HCT116 (cell line): ENCODE measurements around the gene ERVW-1.

Source experiments
- CEBPB ChIP-seq: IDR thresholded peaks from 2 replicates; pipeline ENCODE4 v1.6.1; 2012; ENCODE audit warnings: low read depth
- CTCF ChIP-seq, 3 experiments: fragments of 200-600 bp in 1 of 3; sonication (generic) in 1 of 3; IDR thresholded peaks in 2 of 3; conservative IDR thresholded peaks in 1 of 3; 2 replicates each; pipeline ENCODE4 v1.5.1; 2012 to 2017; ENCODE audit warnings: low read depth in 2 of 3, low read length in 2 of 3, antibody characterized with exemption in 1 of 3, borderline replicate concordance in 1 of 3, control low read depth in 1 of 3, mild to moderate bottlenecking in 1 of 3, mixed read lengths in 1 of 3, mixed run types in 1 of 3, moderate library complexity in 1 of 3; ENCODE audit not compliant: insufficient read depth in 1 of 3
- POLR2A ChIP-seq: IDR thresholded peaks from 2 replicates; pipeline ENCODE4 v1.7.0; 2011; ENCODE audit warnings: borderline replicate concordance; ENCODE audit not compliant: insufficient read depth, insufficient read length; ENCODE audit errors: extremely low read depth
- POLR2AphosphoS5 ChIP-seq: IDR thresholded peaks from 2 replicates; pipeline ENCODE4 v1.6.1; 2011; ENCODE audit warnings: mild to moderate bottlenecking, low read depth, low read length, moderate library complexity
- RAD21 ChIP-seq: IDR thresholded peaks from 2 replicates; pipeline ENCODE4 v1.6.1; 2012; ENCODE audit warnings: low read depth, mild to moderate bottlenecking
- REST ChIP-seq: IDR thresholded peaks from 2 replicates; pipeline ENCODE4 v1.6.1; 2012; ENCODE audit warnings: low read depth
- SP1 ChIP-seq: IDR thresholded peaks from 2 replicates; pipeline ENCODE4 v1.6.1; 2012; ENCODE audit warnings: low read depth
- YY1 ChIP-seq: IDR thresholded peaks from 2 replicates; pipeline ENCODE4 v1.6.1; 2011; ENCODE audit warnings: low read length, low read depth, moderate library complexity, mild to moderate bottlenecking; ENCODE audit not compliant: insufficient replicate concordance; ENCODE audit errors: extremely low read depth
- ZNF274 ChIP-seq: fragments of 200-500 bp; sonication (Bioruptor generic); IDR thresholded peaks from 2 replicates; pipeline ENCODE4 v1.6.1; 2014; ENCODE audit warnings: mild to moderate bottlenecking, low read depth, low read length, inconsistent platforms
- TF ChIP-seq, protein P1 (sequence below): IDR thresholded peaks from 2 replicates; pipeline ENCODE4 v1.6.1; 2011; ENCODE audit warnings: mild to moderate bottlenecking, low read length, moderate library complexity; ENCODE audit not compliant: insufficient replicate concordance; ENCODE audit errors: extremely low read depth

- no peak for TF ChIP-seq ZNF274
- TF ChIP-seq REST = no peak
- no peak for TF ChIP-seq CTCF (IDR thresholded peaks at IDR 0.05 in 2 of 3, conservative IDR thresholded peaks at IDR 0.05 in 1 of 3; ENCODE audit: borderline replicate concordance in 1 of 3, insufficient read depth in 1 of 3, low read depth in 2 of 3, low read length in 2 of 3)
- TF ChIP-seq, protein P1, sequence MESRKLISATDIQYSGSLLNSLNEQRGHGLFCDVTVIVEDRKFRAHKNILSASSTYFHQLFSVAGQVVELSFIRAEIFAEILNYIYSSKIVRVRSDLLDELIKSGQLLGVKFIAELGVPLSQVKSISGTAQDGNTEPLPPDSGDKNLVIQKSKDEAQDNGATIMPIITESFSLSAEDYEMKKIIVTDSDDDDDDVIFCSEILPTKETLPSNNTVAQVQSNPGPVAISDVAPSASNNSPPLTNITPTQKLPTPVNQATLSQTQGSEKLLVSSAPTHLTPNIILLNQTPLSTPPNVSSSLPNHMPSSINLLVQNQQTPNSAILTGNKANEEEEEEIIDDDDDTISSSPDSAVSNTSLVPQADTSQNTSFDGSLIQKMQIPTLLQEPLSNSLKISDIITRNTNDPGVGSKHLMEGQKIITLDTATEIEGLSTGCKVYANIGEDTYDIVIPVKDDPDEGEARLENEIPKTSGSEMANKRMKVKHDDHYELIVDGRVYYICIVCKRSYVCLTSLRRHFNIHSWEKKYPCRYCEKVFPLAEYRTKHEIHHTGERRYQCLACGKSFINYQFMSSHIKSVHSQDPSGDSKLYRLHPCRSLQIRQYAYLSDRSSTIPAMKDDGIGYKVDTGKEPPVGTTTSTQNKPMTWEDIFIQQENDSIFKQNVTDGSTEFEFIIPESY = no peak
- no peak for TF ChIP-seq CEBPB
- no peak for TF ChIP-seq POLR2A
- TF ChIP-seq POLR2AphosphoS5 = no peak
- no peak for TF ChIP-seq YY1
- TF ChIP-seq SP1 = no peak
- TF ChIP-seq RAD21 = no peak
These were observed 31.2 kb upstream of the ERVW-1 start for GRCh38 chr7:92508946-92509345.
